Measurements from ENCODE around the gene ARHGAP9. TPM values are rescaled to one million over a fixed set of nuclear protein-coding genes. Genes with fewer than 3 reads are reported as not detected.

The ARHGAP9 gene
- total and polyA plus RNA-seq, 10 donors, result 148 to 400 (median 238) TPM

DNA sequence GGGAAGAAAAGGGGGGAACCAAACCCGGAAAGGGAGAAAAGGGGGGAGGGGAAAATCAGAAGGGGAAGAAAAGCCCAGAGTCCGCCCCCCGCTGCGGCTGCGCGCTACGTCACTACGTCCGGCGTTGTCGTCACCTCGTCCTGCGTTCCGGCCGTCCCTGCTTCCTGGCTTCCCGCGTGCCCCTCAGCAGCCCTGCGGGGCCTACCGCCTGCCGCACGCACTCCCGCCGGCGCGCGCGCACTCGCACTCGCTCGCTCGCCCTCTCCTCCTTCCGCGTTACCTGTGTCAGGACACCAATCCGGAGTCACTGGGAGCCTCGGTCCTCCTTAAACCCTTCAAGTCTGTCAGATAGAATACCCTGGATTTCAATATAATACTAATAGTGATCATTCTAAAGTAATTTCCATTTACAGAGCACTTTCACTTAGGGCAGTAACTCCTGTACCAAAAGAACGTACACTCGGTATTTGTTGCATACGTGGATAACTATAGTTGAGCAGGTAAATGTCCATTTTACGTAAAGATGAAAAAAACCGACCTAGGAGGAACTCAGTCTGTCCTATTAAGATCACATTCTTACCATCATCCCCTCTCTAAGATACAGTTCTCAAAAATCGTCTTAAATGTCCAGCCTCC lies 48.6 kb downstream of the ARHGAP9 start, which contains the start of gene R3HDM2:
R3HDM2 (minus strand) TSS at position 113 of the 636 bp plus-strand sequence. CDS start 120,615 bp downstream, outside the sequence.
- DNase-seq, result peak; percentile 99
- WGBS, 5 donors, result 1 to 3% (median 2%) methylated on average over 38 to 41 of the region's 41 CpGs
- H3K36me3 ChIP-seq, result peaks cover 0 to 1% (median 0%) of the 10 kb centered on the region in 6 donors
- TF ChIP-seq POLR2AphosphoS5 (IDR thresholded peaks at IDR 0.05) (peak; percentile 99 to 100 (median 99)), POLR2A (IDR thresholded peaks at IDR 0.05) (peak; percentile 88 to 94 (median 90))
- TF ChIP-seq, protein P1, sequence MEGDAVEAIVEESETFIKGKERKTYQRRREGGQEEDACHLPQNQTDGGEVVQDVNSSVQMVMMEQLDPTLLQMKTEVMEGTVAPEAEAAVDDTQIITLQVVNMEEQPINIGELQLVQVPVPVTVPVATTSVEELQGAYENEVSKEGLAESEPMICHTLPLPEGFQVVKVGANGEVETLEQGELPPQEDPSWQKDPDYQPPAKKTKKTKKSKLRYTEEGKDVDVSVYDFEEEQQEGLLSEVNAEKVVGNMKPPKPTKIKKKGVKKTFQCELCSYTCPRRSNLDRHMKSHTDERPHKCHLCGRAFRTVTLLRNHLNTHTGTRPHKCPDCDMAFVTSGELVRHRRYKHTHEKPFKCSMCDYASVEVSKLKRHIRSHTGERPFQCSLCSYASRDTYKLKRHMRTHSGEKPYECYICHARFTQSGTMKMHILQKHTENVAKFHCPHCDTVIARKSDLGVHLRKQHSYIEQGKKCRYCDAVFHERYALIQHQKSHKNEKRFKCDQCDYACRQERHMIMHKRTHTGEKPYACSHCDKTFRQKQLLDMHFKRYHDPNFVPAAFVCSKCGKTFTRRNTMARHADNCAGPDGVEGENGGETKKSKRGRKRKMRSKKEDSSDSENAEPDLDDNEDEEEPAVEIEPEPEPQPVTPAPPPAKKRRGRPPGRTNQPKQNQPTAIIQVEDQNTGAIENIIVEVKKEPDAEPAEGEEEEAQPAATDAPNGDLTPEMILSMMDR (IDR thresholded peaks at IDR 0.05 in 8 of 11, conservative IDR thresholded peaks at IDR 0.05 in 3 of 11), result peak in 2 of 11 experiments; percentile 10 to 27
- H3K27me3 ChIP-seq (replicated peaks in 1 of 7), result no peaks in the 10 kb centered on the region
- H3K4me3 ChIP-seq, result peak within 1 kb of the TSS; percentile 48 to 85 (median 56)
- H3K27ac ChIP-seq, result peak within 1 kb of the TSS; percentile 81 to 98 (median 96)
- no peaks in the 10 kb centered on the region for H3K9me3 ChIP-seq
- H3K4me1 ChIP-seq, result peaks cover 0 to 41% (median 26%) of the 10 kb centered on the region in 6 donors
- intact Hi-C loops (cut with DNase I; ENCODE audit: low total_unique reads), result no loop called here

DNA sequence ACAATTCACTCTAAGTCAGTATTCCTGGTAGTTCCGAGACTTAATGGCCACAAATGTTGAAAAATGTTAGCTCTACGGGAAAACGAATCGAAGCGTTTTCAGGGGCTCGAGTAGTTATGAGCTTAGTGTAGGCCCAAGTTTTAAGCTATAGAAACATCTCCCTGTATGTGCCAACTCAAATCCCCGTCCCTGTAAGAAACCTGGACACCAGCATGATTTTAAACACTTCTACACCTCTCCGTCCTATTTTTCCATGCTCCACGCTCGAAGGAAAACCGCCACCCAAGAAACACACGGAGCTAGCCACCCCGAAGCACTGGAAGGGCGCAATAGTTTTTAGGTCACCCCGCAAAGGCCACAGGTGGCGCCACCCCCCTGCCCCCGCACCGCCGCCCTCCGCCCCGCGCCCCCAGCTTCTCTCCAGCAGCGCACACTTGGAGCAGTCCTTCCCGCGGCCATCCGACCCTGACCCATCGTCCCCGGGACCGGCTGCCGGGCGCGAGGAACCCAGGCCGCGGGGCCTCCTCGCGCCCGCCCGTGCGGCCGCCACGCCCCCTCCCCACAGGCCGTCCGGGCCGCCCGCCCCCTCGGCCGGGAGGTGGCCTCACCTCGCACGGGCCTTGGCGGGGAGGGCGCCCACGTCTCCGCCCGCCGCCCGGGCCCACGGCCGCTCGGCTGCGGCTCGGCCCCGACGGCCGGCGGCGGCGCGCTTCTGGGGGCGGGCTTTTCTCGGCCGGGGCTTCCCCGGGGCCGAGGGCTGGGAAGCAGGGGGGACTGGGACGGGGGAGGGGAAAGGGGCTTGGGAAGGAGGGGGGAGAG lies 49.3 kb downstream of the ARHGAP9 start:
- intact Hi-C loops (cut with DNase I; ENCODE audit: low total_unique reads), result no loop called here
- 1% methylated on average over 23 to 74 of the region's 74 CpGs for WGBS, 5 donors
- DNase-seq, result peak; percentile 92
- Histone ChIP-seq H3K4me1 (peaks cover 0 to 38% (median 26%) of the 10 kb centered on the region in 6 donors), H3K27ac (peak overlapping the region; percentile 81 to 98 (median 96)), H3K9me3 (no peaks in the 10 kb centered on the region), H3K4me3 (peak overlapping the region; percentile 48 to 85 (median 56)), H3K27me3 (replicated peaks in 1 of 7) (no peaks in the 10 kb centered on the region), H3K36me3 (peaks cover 0 to 9% (median 0%) of the 10 kb centered on the region in 6 donors)
- TF ChIP-seq, protein P1 (IDR thresholded peaks at IDR 0.05 in 8 of 11, conservative IDR thresholded peaks at IDR 0.05 in 3 of 11), result peak in 5 of 11 experiments; percentile 6 to 40 (median 23)
- no peak for TF ChIP-seq POLR2A (IDR thresholded peaks at IDR 0.05)

DNA sequence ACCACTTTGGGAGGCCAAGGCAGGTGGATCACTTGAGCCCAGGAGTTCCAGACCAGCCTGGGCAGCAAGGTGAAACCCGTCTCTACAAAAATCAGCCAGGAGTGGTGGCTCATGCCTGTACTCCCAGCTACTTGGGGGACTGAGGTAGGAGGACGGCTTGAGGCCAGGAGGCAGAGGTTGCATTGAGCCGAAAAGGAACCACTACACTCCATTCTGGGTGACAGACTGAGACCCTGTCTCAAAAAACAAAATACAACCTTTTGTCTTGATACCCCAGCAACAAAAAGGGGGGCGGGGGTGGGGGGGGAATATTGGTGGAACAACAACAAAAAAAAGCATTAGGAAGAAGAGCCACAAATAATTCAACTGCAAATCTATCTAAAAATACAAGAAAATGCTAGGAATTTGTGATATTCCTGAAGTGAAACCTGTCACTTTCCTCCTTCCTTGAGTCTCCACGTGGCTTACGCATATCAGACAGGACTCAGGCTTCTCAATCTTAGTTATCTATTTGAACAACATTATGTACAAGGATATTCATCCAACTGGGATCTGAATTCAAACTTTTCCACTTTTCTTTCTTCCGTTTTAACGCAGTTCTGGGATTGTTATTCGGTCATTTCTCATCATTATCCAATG lies 50.1 kb downstream of the ARHGAP9 start:
- no peaks in the 10 kb centered on the region for H3K27me3 ChIP-seq (replicated peaks in 1 of 7)
- intact Hi-C loops (cut with DNase I; ENCODE audit: low total_unique reads), result no loop called here
- TF ChIP-seq, protein P1 (IDR thresholded peaks at IDR 0.05 in 8 of 11, conservative IDR thresholded peaks at IDR 0.05 in 3 of 11), result no peak
- TF ChIP-seq POLR2AphosphoS5 (IDR thresholded peaks at IDR 0.05), result no peak
- no peak for TF ChIP-seq POLR2A (IDR thresholded peaks at IDR 0.05)
- H3K4me3 ChIP-seq, result peak overlapping the region; percentile 48 to 85 (median 56)
- WGBS, 5 donors, result 30 to 42% (median 34%) methylated on average over 9 of the region's 9 CpGs
- peaks cover 0 to 32% (median 26%) of the 10 kb centered on the region in 6 donors for H3K4me1 ChIP-seq
- no peaks in the 10 kb centered on the region for H3K9me3 ChIP-seq
- peaks cover 0 to 16% (median 0%) of the 10 kb centered on the region in 6 donors for H3K36me3 ChIP-seq
- no peak for DNase-seq
- peak overlapping the region; percentile 81 to 98 (median 96) for H3K27ac ChIP-seq
